HG03095 (cell line): ENCODE results near the gene AGAP1.

ENCODE experiments used
- ATAC-seq: cut with Tn5 transposase; IDR thresholded peaks from one replicate; pipeline ENCODE4 v1.9.1; 2021; ENCODE audit warnings: moderate library complexity; ENCODE audit not compliant: unreplicated experiment

AGAP1 gene

GRCh38 chr2:235486729-235487128 is 7.1 kb upstream of the AGAP1 start:
- no peak for ATAC-seq

DNA sequence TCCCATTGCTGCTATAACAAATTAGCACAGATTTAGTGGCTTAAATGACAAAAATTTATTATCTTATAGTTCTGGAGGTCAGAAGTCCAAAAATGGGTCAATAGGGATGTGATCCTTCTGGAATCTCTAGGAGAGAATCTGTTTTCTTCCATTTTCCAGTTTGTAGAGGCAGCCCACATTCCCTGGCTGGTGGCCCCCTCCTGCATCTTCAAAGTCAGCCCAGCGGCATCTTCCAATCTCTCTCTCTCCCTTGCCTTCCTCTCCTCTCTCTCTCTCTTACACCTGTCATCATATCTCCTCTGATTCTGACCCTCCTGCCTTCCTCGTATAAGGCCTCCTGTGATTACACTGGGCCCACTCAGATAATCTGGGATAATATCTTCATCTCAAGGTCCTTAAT is 3.9 kb upstream of the AGAP1 start:
- no peak for ATAC-seq

DNA sequence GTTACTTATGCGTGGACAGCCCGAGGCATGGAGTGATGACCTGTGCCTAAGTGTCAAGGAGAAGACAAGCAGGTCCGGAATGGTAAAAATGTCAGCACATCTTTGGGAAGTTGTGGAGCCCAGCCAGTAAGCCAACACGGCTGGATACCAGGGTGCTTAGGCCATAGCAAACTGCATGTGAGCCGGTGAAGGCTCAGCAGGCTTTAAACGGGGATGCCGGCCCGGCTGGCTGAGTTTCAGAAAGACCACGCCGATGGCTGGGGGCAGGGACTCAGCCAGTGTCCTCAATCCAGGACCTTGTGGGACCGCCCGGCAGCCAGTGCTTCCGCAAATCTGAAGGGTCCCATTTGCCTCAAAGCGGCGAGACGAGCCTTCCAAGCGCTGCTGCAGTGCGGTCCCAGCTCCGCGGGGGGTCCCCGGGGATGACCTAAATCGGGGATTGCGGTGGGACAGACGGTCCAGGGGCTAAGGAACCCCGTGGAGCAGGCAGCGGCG is 946 bp upstream of the AGAP1 start:
- no peak for ATAC-seq

- no peak for ATAC-seq
Observed at GRCh38 chr2:235493402-235493774, 455 bp upstream of the AGAP1 start.

GRCh38 chr2:235494716-235495372 is 1.0 kb downstream of the AGAP1 start:
- no peak for ATAC-seq

- no peak for ATAC-seq
Observed at GRCh38 chr2:235495373-235496238, 1.8 kb downstream of the AGAP1 start.

DNA sequence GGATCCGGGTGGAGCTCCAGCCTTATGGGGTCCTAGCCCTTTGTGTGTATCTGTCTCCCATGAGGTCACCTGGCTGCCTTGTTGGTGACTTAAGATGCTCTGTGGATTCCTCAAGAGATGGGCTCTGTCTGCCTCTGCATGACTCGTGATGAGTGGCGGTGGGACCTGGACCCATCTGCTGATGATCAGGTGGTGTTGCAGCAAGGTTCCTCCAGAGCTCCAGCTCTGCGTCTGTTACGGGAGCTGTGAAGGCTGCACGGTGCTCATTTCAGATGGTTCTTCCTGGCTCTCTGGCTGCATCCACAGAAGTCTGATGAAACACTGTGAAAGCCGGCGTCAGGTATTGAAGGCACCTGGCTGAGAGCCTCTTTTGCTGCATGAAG is 2.4 kb downstream of the AGAP1 start:
- ATAC-seq: no peak

DNA sequence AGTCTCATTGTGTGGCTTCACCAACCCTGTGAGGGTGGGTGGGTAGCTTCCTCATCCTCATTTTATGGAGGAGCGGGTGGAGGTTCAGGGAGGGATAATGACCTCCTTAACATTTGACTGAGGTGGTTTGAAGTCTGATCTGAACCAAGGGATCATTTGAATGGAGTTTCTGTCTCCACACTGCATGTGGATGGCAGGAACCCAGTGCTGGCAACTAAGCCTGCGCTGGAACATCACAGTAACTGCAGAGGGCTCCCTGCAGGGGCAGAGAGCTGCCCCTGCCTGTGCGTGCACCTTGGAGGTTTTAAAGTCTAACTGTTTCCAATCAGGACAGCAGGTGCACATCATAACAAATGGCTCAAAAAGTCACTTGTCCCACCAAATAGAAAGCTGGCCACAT is 3.3 kb downstream of the AGAP1 start:
- ATAC-seq: no peak

DNA sequence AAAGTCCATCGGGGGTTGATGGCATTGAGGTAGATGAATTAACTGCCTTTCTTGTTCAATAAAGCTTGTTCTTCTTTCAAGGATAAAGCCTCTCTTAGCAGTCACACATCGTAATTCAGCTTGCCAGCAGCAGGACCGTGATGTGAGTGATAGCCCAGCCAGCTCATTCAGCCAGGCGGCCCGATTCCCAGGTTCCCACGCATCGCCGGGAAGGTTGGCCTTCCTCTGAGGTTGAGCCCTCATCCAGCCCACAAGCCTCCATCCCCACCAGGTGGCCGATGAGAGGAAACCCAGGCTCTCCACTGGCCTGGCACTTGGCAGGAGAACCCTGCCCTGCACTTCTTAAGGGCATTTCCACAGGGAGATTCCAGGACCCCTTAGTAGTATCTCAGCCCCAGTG is 4.7 kb downstream of the AGAP1 start:
- no peak for ATAC-seq

- no peak for ATAC-seq
Observed at GRCh38 chr2:235498946-235499812, 5.3 kb downstream of the AGAP1 start.

- ATAC-seq: no peak
Observed at GRCh38 chr2:235500110-235500760, 6.4 kb downstream of the AGAP1 start.

DNA sequence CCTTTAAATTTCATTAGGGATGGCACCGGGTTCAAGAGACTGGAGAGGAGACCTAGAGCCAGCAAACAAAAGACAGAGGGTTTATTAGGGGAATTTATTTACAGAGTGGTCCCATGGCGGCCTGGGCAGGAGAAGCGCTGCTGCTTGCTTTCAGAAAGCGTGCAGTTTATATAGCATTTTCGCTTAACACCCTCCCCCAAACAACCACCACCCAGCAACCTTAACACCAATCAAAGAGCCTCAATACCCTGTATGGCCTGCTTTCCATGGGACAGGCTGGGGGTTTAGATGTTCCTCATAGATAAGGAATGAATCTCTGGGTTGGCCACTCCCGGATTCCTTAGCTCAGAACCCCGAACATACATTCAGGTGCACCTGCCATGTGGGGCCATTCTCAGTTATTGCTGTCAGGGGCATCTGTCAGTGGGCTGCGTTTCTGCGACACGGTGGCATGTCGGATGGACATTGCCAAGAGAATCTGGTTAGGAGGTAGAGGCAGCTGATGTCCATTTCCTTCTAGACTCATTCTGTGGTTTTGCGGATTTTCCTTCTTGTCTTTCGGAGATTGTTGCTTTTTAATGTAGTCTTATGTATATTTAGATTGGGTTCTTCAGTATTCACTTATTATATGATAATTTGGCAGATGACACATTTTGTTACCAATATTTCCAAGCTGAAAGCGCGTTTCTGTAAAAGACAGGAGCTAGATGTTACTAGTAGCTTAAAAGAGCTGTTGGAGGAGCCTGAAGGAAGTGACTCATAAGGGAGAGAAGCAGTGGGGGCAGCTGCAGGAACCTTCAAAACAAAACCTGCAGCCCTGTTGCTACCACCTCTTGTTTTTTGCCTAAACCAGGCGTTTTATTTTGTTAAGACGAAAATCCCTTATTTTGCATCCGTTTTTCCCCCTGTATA is 7.2 kb downstream of the AGAP1 start:
- no peak for ATAC-seq

DNA sequence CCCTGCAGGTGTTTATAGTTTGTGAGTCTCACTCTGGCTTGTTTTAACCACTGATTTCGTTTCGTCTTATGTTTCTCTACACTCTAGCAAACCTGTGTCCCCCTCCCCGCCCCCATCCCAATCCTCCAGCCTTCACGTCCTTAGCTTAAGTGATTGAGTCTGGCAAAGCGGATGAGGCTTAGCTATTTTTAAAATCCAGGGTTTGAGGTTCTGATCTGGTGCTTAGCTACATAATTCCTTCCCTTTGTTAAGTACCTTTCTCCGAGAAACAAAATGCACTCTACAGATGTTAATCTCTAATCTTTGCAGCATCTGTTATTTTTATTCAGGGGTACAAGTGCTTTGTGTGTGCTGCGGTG is 7.8 kb downstream of the AGAP1 start:
- no peak for ATAC-seq

- no peak for ATAC-seq
Observed at GRCh38 chr2:235502336-235502735, 8.5 kb downstream of the AGAP1 start.

DNA sequence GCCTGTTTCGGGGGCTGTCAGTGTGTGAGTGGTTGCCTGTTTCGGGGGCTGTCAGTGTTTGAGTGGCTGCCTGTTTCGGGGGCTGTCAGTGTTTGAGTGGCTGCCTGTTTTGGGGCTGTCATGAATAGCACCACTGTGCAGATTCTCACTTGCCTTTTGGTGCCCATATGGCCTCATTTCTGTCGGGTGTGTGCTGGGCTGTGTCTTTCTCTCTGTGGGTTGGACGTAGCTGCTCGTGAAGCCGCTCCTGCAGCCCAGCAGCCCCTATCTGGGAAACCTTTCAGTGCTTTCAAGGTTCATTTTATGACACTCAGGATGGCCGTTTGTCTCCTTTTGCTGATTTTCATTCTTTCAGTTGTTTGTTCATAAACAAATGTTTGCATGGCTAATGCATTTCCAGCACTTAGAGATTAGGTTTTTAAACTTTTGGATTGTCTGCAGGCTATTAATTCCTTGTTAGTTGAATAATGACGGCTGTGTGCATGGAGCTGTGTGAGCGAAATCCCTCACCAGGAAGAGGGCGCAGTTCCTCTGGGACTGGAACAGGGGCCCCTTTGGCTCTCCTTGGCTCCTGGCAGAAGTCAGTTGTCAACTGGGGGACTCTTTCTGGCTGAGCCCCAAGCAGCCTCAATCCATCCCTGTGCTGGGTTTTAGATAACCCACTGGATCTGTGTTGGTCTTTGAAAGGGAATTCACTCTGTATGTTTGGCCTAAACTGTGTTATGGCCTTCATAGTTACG is 10.8 kb downstream of the AGAP1 start:
- no peak for ATAC-seq

GRCh38 chr2:235505181-235505741 is 11.4 kb downstream of the AGAP1 start:
- no peak for ATAC-seq

GRCh38 chr2:235506291-235506996 is 12.6 kb downstream of the AGAP1 start:
- ATAC-seq: no peak

GRCh38 chr2:235506997-235507615 is 13.3 kb downstream of the AGAP1 start:
- no peak for ATAC-seq
